HG02970 (cell line): ENCODE data around the gene ANAPC15.
A peak's percentile ranks its signal among the peaks of the same experiment; 100 is the strongest.

Source experiments
- ATAC-seq: cut with Tn5 transposase; IDR thresholded peaks from one replicate; pipeline ENCODE4 v1.9.1; 2021; ENCODE audit warnings: mild to moderate bottlenecking, moderate library complexity, moderate number of reproducible peaks; ENCODE audit not compliant: unreplicated experiment, low FRiP score

Gene ANAPC15

DNA sequence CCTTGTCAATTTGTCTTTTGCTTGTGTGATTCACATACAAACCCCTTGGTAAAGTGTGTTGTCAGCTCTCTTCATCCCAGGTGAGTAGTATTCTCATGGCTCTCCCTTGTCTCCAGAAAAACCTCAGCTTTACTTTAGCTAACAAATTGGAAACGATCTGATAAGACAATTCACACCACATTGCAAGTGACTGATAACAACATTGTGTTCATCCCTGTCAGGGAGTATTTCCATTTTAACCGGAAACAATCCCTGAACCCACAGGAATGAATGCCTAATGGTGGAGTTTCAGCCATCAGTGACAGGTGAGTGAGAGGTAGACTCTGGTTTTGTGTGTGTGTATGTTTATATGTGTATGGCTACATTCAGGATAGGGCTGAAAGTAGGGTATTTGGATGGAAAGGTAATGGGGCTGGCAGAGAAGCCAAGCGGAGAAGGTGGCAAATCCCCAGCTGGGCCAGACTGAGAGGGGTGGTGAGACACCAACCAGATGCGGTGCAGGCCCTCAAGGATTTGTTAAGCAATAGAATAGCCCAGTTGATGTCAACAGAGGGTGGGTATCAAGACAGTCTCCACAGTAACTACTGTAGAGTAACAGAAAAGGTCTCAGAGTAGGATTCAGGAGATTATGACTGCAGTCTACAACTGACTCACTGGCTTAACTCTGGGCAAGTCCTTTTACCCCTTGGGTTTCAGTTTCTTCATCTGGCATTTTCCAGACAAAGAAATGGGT, 24.3 kb downstream of the ANAPC15 start:
- ATAC-seq = no peak

DNA sequence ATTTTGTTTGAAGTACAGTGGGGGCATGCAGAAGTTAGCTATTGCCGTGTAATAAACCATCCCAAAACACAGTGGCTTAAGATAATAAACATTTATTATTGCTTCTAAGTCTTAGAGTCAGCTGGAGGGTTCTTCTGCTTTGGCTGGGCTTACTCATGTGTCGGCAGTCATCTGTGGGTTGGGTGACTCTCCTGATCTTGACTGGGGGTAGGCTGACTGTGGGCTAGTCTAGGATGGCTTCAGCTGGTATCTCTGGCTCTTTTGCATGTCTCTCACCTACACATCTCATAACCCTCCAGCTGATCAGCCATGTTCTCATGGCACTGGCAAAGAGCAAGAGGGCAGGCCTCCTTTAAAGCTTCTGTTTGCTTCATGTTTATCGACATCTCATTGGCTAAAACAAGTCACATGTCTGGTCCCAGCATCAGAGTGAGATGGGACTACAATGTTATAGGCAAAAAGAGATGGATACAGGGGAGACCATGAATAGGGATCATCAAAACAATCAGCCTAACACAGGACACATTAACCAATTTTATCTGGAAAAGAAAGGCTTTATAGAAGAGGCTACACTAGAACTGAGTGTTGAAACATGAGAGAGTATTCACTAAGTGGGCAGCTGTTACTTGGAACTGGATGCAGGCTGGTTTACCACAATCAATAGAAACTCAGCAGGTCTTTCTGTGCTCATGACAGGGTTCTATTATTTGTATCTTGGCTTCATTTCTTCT, 26.7 kb downstream of the ANAPC15 start:
- ATAC-seq = no peak

DNA sequence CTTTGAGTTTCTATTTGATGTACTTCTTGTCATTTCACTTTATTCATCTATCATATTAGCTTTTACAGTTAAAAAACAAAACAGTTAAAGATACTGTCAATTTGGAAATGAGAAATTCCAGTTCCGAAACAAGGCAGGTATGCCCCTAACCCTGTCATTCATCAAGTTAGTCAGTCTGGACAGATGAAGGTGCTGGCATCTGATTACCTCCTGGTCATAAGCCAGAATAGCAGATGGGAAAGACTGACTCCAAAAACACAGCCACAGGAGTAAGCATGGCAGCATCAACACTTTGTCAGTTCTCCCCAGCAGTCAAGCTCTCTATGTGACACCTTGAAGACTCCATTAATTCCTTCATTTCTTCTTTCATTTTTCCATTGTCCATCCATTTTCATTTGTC, 27.5 kb downstream of the ANAPC15 start:
- no peak for ATAC-seq

DNA sequence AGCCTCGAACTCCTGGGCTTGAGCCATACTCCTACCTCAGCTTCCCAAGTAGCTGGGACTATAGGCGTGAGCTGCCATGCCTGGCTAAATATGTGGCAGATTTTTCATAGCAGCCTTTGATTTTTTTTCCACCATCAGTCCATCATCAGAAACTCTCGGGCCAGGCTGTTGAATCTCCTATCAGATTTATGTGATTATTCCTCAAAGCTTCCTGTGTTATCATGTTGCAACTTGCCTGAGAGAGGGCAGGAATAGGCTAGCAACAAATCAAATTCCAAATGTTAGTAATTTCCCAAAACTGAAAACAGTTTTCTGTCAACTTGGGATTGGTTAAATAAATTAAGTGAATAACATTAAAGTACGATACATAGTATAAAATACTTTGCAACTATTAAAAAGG, 28.4 kb downstream of the ANAPC15 start:
- no peak for ATAC-seq

DNA sequence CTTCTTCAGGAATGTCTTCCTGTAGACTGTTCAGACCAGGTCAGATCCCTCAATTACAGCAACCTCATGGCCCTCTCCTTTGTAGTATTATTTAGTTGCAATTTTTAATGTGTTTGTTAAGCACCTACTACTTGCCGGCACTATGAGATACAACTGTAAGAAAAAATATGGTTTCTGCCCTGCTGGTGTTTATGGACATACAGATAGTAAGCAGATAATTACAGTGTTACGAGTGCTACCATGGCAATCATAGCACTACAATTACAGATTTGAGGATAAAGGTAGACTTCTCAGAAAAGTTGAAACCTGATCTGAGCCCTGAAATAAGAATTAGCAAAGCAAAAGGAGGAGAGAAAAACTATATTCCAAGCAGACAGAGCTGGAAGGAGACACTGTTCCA, 29.1 kb downstream of the ANAPC15 start:
- ATAC-seq = no peak

DNA sequence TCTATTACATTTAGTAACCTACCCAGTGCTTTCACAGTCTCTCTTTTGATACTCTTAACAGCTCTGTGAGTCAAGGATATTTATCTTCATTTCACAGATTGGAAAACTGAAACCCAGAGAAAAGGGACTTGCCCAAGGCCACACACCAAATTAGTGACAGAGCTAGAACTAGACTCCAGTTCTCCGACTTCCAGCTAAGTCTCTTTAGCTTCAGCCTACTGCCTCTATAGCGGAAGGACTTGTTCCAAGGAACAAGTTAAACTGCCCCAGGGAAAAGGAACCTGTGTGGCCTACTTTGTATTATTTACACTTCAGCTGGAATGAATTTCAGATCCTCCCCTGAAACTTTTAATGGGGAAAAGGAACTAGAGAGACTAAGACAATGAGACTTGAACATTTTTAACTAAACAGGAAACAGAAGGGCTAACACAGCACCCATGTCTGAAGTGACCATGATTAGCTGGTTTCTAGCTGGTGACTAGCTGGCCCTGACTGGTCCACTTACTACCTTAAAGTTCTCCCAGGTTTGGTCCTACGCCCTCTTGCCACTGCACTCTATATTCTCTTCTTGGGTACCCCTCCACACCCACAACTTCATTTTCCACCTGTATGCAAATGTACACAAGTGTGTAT, 30.6 kb downstream of the ANAPC15 start:
- ATAC-seq = no peak

DNA sequence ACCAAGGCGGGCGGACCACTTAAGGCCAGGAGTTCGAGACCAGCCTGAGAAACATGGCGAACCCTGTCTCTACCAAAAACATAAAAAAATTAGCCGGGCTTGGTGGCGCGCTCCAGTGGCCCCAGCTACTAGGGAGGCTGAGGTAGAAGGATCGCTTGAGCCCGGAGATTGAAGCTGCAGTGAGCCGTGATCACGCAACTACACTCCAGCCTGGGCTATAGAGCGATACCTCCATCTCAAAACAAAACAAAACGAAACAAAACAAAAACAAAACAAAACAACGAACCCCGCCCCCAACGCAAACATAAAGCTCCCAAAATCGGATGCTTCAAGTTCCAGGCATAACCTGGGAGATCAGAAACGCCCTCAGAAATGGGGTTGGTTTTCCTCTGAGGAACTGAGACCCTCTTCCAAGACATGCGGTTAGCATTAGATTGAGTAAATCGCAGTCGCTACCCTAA, 31.3 kb downstream of the ANAPC15 start:
- no peak for ATAC-seq

DNA sequence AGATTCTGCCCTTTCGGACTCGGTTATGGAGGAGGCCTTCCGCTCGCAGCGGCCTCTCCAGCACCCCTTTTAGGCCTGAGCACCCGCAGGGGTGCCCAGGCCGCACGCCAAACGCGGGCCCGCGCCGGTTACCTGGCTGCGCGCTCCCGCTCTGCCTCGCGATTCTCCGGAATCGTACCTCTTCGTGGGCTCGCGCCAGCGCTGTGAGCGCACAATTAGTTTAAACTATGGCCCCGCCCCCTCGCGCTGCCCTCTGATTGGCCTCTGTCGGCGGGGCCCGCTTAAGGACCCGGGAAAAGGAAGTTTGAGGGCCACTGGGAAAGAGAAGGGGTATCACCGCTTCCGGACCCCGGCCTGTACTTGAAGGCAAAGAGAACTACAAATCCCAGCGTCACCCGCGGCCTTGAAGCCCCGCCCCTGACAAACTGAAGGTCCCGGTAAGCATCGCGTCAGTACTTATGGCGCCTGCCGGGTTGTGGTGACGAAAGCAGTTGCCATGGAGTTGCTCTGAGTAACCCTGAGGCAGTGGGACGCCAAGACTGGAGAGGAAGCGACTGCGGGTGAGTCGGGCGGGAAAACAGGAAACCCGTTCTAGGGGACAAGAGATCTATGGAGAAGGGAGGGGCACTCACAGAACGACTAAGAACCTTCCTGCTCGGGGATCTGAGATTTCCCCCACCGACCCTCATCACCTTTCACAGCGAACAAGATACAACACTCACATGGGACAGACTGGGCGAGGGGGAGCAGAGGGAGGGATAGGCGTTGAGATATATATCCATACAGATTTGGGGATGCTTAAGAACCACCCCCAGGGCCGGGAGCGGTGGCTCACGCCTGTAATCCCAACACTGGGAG, 31.9 kb downstream of the ANAPC15 start, which contains the start of the genes LRRC51 and NUMA1:
Gene LRRC51 (plus strand): TSS at position 525 of the 858 bp plus-strand sequence. CDS start 8,234 bp downstream, outside the sequence.
Gene NUMA1 (minus strand): TSS at position 217 of the 858 bp plus-strand sequence. CDS start 44,599 bp downstream, outside the sequence.
- peak; percentile 96 for ATAC-seq

DNA sequence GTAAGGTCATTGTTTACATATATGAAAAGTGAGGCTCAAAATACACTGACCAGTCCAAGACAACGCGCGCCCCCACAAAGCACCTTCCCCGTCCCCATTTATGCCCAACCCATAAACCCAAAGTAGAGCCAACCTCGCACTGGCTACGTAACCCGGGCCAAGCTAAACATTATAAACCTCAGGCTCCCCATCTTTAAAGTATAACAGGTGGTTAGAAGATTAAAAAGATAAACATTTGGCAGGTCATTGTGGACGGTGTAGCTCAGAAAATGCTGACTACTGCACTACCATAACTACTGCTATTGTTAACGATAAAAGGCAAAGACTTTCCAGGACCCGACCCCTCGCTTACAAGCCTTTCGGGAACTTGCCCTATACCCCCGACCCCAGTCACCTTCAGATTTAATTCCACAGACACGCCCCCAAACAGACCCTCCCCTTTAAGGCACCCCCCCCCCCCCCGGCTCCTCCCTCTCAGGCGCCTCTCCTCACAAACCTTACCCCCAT, 32.6 kb downstream of the ANAPC15 start:
- ATAC-seq = peak; percentile 26

DNA sequence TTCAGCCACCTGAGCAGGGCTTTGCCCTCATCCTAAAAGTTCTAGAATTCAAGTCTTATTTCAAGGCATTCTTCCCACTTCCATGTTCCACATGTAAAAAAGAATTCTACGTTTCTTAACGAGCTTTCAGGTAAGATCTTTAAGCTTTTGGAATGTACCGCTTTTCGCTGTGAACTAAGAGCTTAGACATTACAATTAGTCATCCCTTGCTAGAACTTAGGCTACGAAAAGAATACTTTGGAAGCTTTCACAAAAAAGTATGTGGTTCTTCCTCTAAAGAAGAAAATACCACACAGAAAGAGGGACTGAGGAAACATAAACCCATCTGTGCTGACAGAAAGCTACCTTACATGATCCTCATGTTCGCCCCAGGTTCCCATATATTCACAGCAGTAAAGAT, 34.0 kb downstream of the ANAPC15 start:
- no peak for ATAC-seq

DNA sequence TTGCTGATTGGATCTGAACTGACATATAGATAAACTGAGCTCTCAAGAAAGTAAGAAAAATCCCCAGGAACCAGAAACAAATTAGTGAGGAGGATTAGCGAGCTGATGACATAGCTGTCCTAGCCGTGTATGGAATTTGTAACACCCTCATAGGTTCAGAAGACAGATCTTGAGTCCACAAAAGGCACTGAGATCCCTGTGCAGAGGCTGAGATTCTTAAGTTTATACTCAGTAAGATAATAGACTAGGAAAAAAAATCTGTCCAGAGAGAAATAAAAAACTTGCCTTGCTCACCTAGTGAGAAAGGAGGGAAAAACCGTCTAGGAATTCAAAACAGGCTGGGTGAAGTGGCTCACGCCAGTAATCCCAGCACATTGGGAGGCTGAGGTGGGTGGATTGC, 36.7 kb downstream of the ANAPC15 start:
- no peak for ATAC-seq

DNA sequence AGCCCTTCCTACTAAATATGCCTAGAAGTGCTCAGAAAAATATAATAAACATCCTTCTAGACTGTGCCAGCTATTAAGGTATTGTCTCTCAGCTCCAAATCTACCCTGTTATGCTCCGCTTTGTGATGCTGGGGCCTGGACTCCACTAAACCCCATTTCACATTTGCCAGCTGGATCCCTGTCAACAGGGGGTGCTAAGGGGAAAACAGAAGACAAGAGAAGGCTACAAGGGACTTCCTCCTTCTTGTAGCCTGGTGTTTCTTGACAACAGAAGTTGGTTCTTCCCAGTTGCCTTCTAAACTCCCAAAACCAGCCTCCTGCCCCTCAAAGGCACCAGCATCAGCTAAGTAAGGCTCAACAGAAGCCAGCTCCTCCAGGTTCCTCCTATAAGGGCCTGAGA, 37.4 kb downstream of the ANAPC15 start:
- no peak for ATAC-seq

DNA sequence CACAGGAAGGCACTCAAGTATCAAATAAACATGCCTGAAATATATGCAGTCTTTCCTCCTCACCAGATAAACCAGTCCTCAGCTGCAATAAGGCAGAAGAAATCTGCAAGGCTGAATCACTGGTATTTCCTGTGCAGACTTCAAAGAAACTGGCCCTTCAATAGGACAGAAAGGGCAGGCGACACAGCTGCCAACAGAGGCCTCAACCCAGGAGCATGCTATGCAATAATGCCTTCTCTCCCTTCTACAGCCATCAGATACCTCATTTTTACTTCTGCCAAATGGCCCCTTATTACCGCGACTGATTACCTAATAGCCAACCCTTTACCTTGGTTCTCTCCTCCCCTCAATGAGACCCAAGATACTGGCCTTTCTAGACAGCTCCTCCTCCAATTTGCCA, 40.1 kb downstream of the ANAPC15 start:
- ATAC-seq = no peak

DNA sequence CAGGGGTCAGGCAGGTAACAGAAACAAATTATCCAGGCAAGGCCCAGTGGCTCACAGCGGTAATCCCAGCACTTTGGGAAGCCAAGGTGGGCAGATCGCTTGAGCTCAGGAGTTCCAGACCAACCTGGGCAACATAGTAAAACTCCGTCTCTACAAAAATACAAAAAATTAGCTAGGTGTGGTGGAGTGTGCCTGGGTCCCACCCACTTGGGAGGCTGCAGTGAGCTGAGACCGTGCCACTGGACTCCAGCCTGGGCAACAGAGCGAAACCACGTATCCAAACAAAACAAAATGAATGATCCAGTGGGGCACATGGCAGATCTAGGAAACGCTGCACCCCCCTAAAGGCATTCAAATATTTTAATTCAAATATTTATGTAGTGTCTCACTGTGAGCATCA, 42.0 kb downstream of the ANAPC15 start:
- no peak for ATAC-seq

DNA sequence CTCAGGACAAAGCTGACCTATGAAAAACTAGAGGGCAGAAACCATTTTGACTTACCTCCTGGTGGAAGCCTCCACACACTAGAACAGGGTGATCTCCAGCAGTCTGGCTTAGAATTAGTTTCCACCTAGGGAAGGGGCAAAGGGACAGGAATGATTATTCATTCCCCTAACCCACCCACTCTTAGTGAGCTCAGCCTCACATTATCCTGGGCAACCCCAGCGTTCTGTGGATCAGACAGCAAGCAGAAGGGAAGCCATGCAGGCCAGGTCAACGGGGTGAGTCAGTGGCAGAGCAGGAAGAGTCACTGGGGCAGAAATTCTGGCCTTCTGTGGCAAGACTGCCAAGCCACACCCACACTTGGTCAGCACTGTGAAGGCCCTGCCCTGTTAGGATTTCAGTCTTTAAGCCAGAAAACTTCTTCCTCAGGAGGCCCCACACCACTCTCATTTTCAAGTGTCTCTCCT, 42.7 kb downstream of the ANAPC15 start:
- ATAC-seq = no peak

DNA sequence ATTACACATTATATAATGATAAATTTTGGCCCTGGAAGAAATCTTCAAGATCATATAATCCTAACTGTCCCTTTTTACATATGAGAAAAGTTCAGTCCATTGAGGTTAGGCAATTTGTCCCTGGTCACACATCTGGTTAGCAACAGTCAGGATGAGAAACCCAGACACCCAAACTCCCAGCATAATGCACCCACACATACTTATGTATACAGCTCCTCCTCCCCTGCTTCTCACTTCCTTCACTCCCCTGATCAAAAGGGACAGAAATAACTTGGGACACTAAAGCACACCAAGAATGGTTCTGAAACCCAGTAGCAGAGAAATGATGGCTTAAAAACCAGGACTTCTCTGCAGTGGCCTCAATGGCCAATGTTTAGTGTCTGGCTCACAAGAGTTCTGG, 43.3 kb downstream of the ANAPC15 start:
- ATAC-seq = no peak

DNA sequence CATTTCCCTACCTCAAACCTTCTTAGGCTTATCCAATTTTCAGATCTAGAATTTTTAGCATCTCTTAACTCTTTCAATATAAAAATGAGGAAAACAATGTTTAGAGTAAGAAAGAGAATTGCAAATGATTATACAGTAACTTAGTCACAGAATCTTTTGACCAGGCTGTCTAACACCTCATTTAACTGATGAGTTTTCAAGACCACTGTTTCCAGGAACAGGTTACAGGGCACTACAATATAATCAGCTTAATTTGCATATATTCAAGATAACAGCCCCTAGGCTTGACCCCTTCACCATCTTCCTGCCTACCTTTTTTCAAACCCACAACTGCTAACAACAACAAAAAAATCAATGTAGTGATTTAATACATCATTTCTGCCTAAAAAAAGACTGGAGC, 44.8 kb downstream of the ANAPC15 start:
- no peak for ATAC-seq

DNA sequence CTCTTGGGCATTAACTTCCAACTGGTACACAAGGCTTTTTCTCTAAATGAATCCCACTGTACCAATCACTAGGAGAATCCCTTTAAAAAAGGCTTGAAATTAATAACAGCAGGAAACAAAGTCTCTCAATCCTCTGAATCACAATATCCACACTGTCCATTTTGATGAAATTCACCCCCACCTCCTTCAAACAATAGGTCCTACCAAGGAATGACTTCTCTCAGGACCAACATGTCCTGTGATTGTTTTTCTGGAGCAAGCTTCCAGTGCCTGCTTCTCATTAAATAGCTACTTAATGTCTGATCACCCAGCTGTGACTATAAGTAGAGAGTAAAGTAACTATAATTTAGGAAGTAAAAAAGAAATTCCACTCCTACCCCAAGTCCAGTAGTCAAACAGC, 45.2 kb downstream of the ANAPC15 start:
- no peak for ATAC-seq

DNA sequence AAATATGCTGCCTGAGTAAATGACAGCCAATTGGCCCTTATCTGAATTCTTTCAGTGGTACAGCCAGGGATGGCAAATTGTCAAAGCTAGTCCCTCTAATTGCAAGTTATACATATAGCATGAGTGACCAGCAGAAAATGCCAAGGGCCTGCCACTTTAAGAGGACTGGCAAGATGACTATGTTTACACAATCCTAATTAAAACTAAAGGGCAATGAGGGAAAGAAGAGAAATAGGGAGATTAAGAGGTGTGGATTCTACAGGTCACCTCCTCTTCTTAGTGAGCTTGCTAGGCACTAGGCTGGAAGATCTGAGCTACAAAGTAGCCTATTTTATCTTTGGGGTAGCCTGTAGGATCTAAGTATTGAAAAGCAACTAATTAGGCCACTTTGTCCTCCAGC, 45.6 kb downstream of the ANAPC15 start:
- ATAC-seq = no peak

DNA sequence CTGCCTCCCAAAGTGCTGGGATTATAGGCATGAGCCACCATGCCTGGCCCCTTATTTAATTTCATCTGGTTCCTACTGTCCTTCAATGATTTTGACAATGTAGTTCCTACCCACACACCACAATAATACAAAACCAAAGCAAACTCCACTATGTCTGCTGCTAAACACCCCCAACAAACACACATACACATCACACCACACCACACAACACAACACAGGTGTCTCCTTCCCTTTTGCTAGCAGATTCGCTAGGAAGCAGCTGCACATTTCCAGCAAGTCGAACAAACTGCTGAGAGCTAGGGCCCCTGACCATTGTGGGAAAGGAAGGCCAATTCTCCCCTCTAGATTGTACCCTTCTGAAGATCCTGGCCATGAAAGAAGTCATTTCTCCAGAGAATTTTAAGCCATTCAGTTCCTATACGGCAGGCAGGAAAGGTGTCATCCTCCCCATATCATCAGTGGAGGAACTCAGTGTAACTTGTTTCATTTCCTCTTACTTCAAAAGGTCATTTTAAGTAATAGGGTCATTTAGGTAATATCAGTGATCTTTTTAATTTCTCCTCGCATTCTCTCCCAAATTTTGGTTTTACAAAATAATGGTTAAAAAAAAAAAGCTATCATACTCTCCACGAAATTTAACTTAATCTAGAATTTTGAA, 50.6 kb downstream of the ANAPC15 start:
- ATAC-seq = no peak
